ENCODE results near the gene GLIPR1.
"Not testable (repeated sequence)": the region's sequence is repeated elsewhere in the genome, so short reads cannot be mapped to it uniquely, and the experiment has no call there.

GLIPR1 gene

GRCh38 chr12:75476071-75476470 lies 4.5 kb upstream of the GLIPR1 start:
- no peak for DNase-seq

- DNase-seq = no peak
These were observed 3.4 kb upstream of the GLIPR1 start for GRCh38 chr12:75477137-75477536.

GRCh38 chr12:75478116-75478794 lies 2.3 kb upstream of the GLIPR1 start:
- no peak for DNase-seq

- DNase-seq = no peak
These were observed 543 bp upstream of the GLIPR1 start for GRCh38 chr12:75479963-75480461.

- no peak for DNase-seq
These were observed 604 bp downstream of the GLIPR1 start for GRCh38 chr12:75481013-75481705.

- no peak for DNase-seq
These were observed 1.2 kb downstream of the GLIPR1 start for GRCh38 chr12:75481774-75482173.

- no peak for DNase-seq
These were observed 2.1 kb downstream of the GLIPR1 start for GRCh38 chr12:75482646-75483045.

- DNase-seq = peak; percentile 26
These were observed 2.9 kb downstream of the GLIPR1 start for GRCh38 chr12:75483431-75483830.

- DNase-seq = peak; percentile 61
These were observed 3.9 kb downstream of the GLIPR1 start for GRCh38 chr12:75484450-75484849.

GRCh38 chr12:75487308-75487707 lies 6.8 kb downstream of the GLIPR1 start:
- DNase-seq = no peak

GRCh38 chr12:75488553-75488952 lies 8.0 kb downstream of the GLIPR1 start:
- peak; percentile 36 for DNase-seq

GRCh38 chr12:75489187-75489586 lies 8.6 kb downstream of the GLIPR1 start:
- DNase-seq = no peak

- no peak for DNase-seq
These were observed 9.2 kb downstream of the GLIPR1 start for GRCh38 chr12:75489613-75490210.

GRCh38 chr12:75491169-75491568 lies 10.6 kb downstream of the GLIPR1 start:
- DNase-seq = no peak

- DNase-seq = no peak
These were observed 22.9 kb downstream of the GLIPR1 start for GRCh38 chr12:75503459-75503858.

- no peak for DNase-seq
These were observed 23.3 kb downstream of the GLIPR1 start for GRCh38 chr12:75503866-75504265.

- DNase-seq = peak; percentile 14
These were observed 25.3 kb downstream of the GLIPR1 start for GRCh38 chr12:75505706-75506312.

- no peak for DNase-seq
These were observed 26.5 kb downstream of the GLIPR1 start for GRCh38 chr12:75507086-75507485.

- no peak for DNase-seq
These were observed 27.6 kb downstream of the GLIPR1 start for GRCh38 chr12:75508159-75508558.

GRCh38 chr12:75509621-75510020 lies 29.1 kb downstream of the GLIPR1 start:
- no peak for DNase-seq

- peak; percentile 99 for DNase-seq
These were observed 30.8 kb downstream of the GLIPR1 start, which contains the start of gene KRR1 for GRCh38 chr12:75511116-75512048. Gene KRR1 (minus strand): TSS chr12:75511609. CDS start chr12:75511597, 12 bp downstream.

GRCh38 chr12:75521224-75521623 lies 40.7 kb downstream of the GLIPR1 start:
- DNase-seq = not testable (repeated sequence)

Data from NCI-H82 (cell line).